ENCODE measurements around the gene RNF214.

- TF ChIP-seq CTCF (conservative IDR thresholded peaks at IDR 0.05 in 1 of 2, IDR thresholded peaks at IDR 0.05 in 1 of 2; ENCODE audit: low read depth in 1 of 2, low read length in 2 of 2) = no peak
- no peak for TF ChIP-seq EZH2 (IDR thresholded peaks at IDR 0.05; ENCODE audit: low read length, missing control alignments)
These were observed 5.8 kb downstream of the RNF214 start for GRCh38 chr11:117238221-117238620.
